Liver (tissue), 3 donors: ENCODE measurements around the gene ALDH1L1.

ENCODE experiments used
- RAD21 ChIP-seq, 2 donors: IDR thresholded peaks; 2 replicates each; pipeline ENCODE4 v1.6.1; 2016; ENCODE audit warnings: antibody characterized with exemption in 2 of 2, mild to moderate bottlenecking in 2 of 2
- TF ChIP-seq, protein P1 (sequence below): fragments of 150-350 bp; IDR thresholded peaks from 2 replicates; pipeline ENCODE4 v1.5.1; 2017; ENCODE audit warnings: improper control_type of control experiment, low read depth, low read length; ENCODE audit not compliant: missing input control
- TF ChIP-seq, protein P2 (sequence below): IDR thresholded peaks from 2 replicates; pipeline ENCODE4 v1.6.1; 2016; ENCODE audit warnings: antibody characterized with exemption, mild to moderate bottlenecking
- donor health status: healthy.
- donor health status: healthy.

DNA sequence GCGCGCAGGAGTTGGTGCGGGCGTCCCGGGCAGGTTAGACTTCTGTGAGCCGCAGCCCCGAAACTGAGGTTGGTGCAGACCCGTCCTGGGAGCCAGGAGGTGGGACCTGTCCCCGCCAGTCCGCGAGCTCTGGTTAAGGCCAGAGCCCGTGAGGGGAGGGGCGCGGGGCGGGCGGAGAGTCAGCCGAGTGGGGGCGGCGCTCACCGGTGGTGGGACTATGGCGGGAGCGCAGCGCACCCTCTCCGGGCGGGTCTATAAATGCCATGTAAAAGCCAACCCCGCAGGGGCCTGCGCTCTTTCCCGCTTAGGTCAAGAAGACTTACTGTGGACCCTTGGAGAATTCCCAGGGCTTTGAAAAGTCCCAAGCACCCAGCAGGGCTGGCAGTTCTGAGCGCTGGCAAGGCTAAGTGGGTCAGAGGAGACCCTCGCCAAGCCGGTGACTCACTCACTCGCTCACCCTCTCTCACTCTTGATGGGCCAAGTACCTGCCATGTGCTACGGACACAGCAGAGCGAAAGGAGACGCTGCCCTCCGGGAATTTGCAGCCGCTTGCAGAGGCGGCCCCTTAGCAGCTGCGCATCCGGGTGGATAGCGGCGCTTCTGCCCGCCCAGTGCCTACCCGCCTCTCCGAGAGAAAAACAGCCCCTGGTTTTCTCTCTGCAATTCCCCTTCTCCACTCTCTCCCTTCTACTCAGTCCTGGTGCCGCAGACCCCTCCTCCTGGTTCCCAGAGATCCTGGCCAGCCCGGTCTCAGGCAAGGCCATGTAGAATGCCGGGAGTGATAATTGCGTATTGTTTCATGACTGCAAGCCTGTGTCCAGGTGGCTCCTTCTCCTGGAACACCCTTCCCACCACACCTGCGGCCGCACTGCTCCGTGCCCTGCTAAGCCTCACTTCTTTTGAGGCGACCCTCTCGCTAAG, at the start of gene ALDH1L1:
- TF ChIP-seq, protein P1, sequence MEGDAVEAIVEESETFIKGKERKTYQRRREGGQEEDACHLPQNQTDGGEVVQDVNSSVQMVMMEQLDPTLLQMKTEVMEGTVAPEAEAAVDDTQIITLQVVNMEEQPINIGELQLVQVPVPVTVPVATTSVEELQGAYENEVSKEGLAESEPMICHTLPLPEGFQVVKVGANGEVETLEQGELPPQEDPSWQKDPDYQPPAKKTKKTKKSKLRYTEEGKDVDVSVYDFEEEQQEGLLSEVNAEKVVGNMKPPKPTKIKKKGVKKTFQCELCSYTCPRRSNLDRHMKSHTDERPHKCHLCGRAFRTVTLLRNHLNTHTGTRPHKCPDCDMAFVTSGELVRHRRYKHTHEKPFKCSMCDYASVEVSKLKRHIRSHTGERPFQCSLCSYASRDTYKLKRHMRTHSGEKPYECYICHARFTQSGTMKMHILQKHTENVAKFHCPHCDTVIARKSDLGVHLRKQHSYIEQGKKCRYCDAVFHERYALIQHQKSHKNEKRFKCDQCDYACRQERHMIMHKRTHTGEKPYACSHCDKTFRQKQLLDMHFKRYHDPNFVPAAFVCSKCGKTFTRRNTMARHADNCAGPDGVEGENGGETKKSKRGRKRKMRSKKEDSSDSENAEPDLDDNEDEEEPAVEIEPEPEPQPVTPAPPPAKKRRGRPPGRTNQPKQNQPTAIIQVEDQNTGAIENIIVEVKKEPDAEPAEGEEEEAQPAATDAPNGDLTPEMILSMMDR = no peak
- TF ChIP-seq RAD21 (IDR thresholded peaks at IDR 0.05) = no peak
- TF ChIP-seq, protein P2, sequence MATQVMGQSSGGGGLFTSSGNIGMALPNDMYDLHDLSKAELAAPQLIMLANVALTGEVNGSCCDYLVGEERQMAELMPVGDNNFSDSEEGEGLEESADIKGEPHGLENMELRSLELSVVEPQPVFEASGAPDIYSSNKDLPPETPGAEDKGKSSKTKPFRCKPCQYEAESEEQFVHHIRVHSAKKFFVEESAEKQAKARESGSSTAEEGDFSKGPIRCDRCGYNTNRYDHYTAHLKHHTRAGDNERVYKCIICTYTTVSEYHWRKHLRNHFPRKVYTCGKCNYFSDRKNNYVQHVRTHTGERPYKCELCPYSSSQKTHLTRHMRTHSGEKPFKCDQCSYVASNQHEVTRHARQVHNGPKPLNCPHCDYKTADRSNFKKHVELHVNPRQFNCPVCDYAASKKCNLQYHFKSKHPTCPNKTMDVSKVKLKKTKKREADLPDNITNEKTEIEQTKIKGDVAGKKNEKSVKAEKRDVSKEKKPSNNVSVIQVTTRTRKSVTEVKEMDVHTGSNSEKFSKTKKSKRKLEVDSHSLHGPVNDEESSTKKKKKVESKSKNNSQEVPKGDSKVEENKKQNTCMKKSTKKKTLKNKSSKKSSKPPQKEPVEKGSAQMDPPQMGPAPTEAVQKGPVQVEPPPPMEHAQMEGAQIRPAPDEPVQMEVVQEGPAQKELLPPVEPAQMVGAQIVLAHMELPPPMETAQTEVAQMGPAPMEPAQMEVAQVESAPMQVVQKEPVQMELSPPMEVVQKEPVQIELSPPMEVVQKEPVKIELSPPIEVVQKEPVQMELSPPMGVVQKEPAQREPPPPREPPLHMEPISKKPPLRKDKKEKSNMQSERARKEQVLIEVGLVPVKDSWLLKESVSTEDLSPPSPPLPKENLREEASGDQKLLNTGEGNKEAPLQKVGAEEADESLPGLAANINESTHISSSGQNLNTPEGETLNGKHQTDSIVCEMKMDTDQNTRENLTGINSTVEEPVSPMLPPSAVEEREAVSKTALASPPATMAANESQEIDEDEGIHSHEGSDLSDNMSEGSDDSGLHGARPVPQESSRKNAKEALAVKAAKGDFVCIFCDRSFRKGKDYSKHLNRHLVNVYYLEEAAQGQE = peak; percentile 87
